Progenitor cell of endocrine pancreas (in vitro differentiated cells): ENCODE data around the gene UBE2L3. TPM values are rescaled to one million over a fixed set of nuclear protein-coding genes. Genes with fewer than 3 reads are reported as not detected.
A peak's percentile ranks its signal among the peaks of the same experiment; 100 is the strongest.
"Not testable (repeated sequence)": the region's sequence is repeated elsewhere in the genome, so short reads cannot be mapped to it uniquely, and the experiment has no call there.

ENCODE experiments used
- DNase-seq: peaks from one replicate; pipeline ENCODE4 v3.0.0; 2021; ENCODE audit warnings: low spot score; ENCODE audit not compliant: unreplicated experiment
- H3K27ac Mint-ChIP-seq: 2 replicates; pipeline ENCODE4 v1.8.0; 2021; ENCODE audit warnings: mild to moderate bottlenecking, moderate library complexity, mixed read lengths
- H3K27me3 Mint-ChIP-seq: 2 replicates; pipeline ENCODE4 v1.8.0; 2021; ENCODE audit warnings: mixed read lengths
- H3K36me3 Mint-ChIP-seq: 2 replicates; pipeline ENCODE4 v1.8.0; 2022; ENCODE audit warnings: mixed read lengths; ENCODE audit not compliant: insufficient read depth
- H3K4me1 Mint-ChIP-seq: 2 replicates; pipeline ENCODE4 v1.8.0; 2021; ENCODE audit warnings: low read depth, mixed read lengths
- H3K4me3 Mint-ChIP-seq: 2 replicates; pipeline ENCODE4 v1.8.0; 2021; ENCODE audit warnings: low read depth, mild to moderate bottlenecking, moderate library complexity, mixed read lengths
- H3K9me3 Mint-ChIP-seq: 2 replicates; pipeline ENCODE4 v1.8.0; 2021; ENCODE audit warnings: low read depth, mixed read lengths
- CTCF ChIP-seq: fragments of 200-600 bp; sonication (generic); IDR thresholded peaks from one replicate; pipeline ENCODE4 v1.5.0; 2021; ENCODE audit warnings: antibody characterized with exemption, mild to moderate bottlenecking; ENCODE audit not compliant: unreplicated experiment
- total RNA-seq: library from RNA; stranded (reverse); gene quantifications from 2 replicates; pipeline ENCODE4 v1.2.1, GENCODE V29; 2021

Gene UBE2L3
- total RNA-seq, 1 donor from 2014 or later, result 67.4 TPM

- not testable (repeated sequence) for H3K36me3 Mint-ChIP-seq, H3K4me1 Mint-ChIP-seq, H3K4me3 Mint-ChIP-seq, H3K27me3 Mint-ChIP-seq, H3K27ac Mint-ChIP-seq, H3K9me3 Mint-ChIP-seq, DNase-seq
Observed at GRCh38 chr22:21559345-21560125, 8.0 kb upstream of the UBE2L3 start.

GRCh38 chr22:21560657-21561056 lies 6.9 kb upstream of the UBE2L3 start:
- not testable (repeated sequence) for H3K4me1 Mint-ChIP-seq, H3K9me3 Mint-ChIP-seq, DNase-seq, H3K27ac Mint-ChIP-seq, H3K27me3 Mint-ChIP-seq, H3K36me3 Mint-ChIP-seq, H3K4me3 Mint-ChIP-seq

- Mint-ChIP-seq H3K36me3 (no peaks in the 10 kb centered on the region), H3K9me3 (no peaks in the 10 kb centered on the region), H3K27ac (no peak overlapping the region), H3K4me3 (no peak overlapping the region), H3K4me1 (peaks cover 5% of the 10 kb centered on the region), H3K27me3 (peaks cover 4% of the 10 kb centered on the region)
- no peak for DNase-seq
- TF ChIP-seq CTCF, result no peak
Observed at GRCh38 chr22:21563912-21564311, 3.6 kb upstream of the UBE2L3 start.

- no peak overlapping the region for H3K4me3 Mint-ChIP-seq
- H3K27ac Mint-ChIP-seq, result no peak overlapping the region
- peaks cover 10% of the 10 kb centered on the region for H3K4me1 Mint-ChIP-seq
- DNase-seq, result no peak
- H3K27me3 Mint-ChIP-seq, result peaks cover 4% of the 10 kb centered on the region
- H3K9me3 Mint-ChIP-seq, result no peaks in the 10 kb centered on the region
- peaks cover 1% of the 10 kb centered on the region for H3K36me3 Mint-ChIP-seq
- TF ChIP-seq CTCF, result no peak
Observed at GRCh38 chr22:21564411-21564810, 3.1 kb upstream of the UBE2L3 start.

GRCh38 chr22:21568347-21569075 lies 997 bp downstream of the UBE2L3 start:
- DNase-seq, result no peak
- TF ChIP-seq CTCF, result no peak
- Mint-ChIP-seq H3K27me3 (no peaks in the 10 kb centered on the region), H3K4me3 (peak overlapping the region; percentile 92), H3K27ac (peak overlapping the region; percentile 98), H3K9me3 (no peaks in the 10 kb centered on the region), H3K4me1 (peaks cover 36% of the 10 kb centered on the region), H3K36me3 (peaks cover 5% of the 10 kb centered on the region)

- not testable (repeated sequence) for H3K36me3 Mint-ChIP-seq, H3K27me3 Mint-ChIP-seq, H3K9me3 Mint-ChIP-seq, DNase-seq
- H3K27ac Mint-ChIP-seq, result peak overlapping the region; percentile 98
- peaks cover 36% of the 10 kb centered on the region for H3K4me1 Mint-ChIP-seq
- peak overlapping the region; percentile 92 for H3K4me3 Mint-ChIP-seq
Observed at GRCh38 chr22:21569076-21569427, 1.5 kb downstream of the UBE2L3 start.
